DOHH2 (cell line): ENCODE data around the gene DDIAS.

ENCODE experiments used
- EZH2phosphoT487 ChIP-seq: fragments of 200-600 bp; sonication (generic); IDR thresholded peaks from 2 replicates; pipeline ENCODE4 v1.6.1; 2017; ENCODE audit warnings: borderline replicate concordance, mild to moderate bottlenecking, antibody characterized with exemption, low read length, moderate library complexity, mixed read lengths
- TF ChIP-seq, protein P1 (sequence below): fragments of 200-600 bp; sonication (generic); IDR thresholded peaks from one replicate; pipeline ENCODE4 v1.5.1; 2014; ENCODE audit warnings: antibody characterized with exemption, mild to moderate bottlenecking, low read depth, low read length; ENCODE audit not compliant: poor library complexity, severe bottlenecking

DNA sequence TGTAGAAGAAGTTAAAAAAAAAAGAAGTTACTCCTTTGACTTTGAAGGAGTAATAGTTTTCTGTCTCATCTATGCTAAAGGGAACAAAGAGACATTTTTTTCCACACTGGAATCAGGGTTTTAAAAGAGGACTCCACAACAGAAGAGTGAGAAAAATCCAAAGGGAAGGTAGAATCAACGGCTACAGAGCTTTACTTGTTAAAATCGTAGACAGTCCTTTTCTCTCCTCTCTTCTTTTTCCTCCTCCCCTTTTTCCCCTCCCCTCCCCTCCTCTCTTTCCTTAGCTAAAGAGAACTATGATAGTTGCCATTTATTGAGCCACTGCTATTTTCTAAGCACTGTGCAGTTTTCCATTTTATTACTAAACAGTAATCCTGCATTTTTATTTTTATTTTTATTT lies 29.2 kb downstream of the DDIAS start:
- TF ChIP-seq EZH2phosphoT487, result no peak
- TF ChIP-seq, protein P1, sequence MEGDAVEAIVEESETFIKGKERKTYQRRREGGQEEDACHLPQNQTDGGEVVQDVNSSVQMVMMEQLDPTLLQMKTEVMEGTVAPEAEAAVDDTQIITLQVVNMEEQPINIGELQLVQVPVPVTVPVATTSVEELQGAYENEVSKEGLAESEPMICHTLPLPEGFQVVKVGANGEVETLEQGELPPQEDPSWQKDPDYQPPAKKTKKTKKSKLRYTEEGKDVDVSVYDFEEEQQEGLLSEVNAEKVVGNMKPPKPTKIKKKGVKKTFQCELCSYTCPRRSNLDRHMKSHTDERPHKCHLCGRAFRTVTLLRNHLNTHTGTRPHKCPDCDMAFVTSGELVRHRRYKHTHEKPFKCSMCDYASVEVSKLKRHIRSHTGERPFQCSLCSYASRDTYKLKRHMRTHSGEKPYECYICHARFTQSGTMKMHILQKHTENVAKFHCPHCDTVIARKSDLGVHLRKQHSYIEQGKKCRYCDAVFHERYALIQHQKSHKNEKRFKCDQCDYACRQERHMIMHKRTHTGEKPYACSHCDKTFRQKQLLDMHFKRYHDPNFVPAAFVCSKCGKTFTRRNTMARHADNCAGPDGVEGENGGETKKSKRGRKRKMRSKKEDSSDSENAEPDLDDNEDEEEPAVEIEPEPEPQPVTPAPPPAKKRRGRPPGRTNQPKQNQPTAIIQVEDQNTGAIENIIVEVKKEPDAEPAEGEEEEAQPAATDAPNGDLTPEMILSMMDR, result no peak
